TTC549 (cell line): ENCODE data around the gene FH.

Source experiments
- FAIRE-seq: peaks from 2 replicates; lab custom pipeline; 2012; peaks lifted over from hg19 to GRCh38; lab: Jason Lieb, UNC

The FH gene

DNA sequence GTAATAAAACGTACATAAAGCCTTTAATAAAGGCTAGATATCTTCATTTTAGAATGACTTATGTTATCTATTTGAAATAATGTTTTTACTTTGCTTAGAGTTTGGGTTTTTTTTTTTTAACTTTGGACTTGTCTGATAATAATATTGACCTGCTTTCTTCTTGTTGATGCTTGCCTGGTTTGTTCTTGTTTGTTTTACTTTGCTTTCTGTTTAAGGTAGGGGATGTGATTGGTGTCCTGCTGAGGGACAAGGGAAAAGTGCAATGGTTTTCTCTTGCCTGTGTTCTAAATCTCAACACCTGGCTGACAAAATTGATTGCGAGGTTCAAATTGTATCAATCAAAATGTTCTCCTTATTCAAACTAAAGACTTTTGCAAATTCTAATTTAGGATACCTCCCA is 2.2 kb upstream of the FH start:
- FAIRE-seq = no peak

DNA sequence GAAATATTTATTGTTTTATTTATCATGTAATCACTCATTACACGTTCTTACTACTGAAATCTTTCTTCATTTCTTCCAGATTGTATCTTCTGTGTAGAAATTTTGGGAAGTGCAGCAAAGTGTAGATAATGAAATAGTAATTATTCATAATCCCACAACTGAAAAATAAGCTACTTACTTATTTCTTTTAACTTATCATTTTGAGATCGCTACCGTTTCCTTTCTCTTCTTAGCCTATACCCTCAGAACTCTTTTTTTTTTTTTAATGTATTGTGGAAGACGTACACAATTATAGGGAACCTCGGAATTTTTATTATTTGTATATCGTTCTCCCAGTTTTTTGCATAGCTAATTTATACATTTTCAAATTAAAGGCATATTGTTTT is 518 bp upstream of the FH start:
- no peak for FAIRE-seq

DNA sequence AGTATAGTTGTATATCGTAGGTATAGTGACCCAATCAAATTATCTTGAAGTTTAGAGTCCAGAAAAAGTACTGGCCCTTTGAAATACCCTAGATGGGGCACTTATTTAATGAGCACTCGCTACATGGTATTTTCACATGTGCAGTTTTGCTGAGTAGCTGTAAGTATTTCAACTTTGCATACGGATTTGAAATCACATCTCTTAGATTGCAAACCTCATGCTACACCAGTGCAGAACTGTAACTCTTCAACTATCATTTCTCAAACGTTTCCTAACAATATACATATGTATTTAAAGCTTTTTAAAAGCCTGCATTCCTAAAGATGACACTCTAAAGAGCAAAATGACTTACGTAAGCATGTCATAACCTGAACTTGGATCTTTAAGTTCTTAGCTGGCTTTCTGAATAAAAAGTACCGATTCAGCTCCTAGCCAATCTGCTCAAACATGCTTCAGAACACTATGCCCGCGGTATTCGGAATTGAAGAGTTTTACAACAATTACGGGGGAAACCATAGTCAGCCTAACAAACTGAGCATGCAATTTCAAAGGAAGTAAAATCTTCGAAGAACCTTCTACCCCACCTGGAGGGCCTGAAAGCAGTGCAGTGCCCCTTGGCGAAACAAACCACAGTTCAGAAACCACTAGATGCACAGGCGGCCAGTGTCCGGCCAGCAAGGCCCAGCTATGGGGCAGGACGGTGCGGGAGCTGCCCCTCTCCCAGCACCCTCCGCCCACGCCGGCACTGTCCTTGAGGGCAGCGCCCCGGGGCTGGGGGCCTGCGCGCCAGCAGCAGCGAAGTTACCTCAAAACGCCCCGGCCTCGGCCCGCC is 863 bp downstream of the FH start:
- FAIRE-seq = no peak

DNA sequence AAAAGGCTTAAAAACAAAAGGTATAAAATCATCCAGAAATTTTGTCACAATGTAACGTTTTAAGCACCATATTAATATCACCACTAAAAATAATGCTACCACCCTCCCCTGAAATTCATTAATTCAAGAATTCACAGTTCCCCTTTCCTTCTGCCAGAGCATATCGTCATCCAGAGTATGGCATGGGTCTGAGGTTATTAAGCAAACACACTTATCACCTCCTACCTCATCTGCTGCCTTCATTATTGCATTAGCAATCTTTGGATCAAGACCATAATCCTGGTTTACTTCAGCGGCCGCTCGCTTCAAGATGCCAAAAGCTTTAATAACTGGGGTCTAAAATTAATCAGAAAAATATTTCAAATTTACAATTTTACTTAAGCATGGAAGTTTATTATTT is 6.2 kb downstream of the FH start:
- FAIRE-seq = no peak

DNA sequence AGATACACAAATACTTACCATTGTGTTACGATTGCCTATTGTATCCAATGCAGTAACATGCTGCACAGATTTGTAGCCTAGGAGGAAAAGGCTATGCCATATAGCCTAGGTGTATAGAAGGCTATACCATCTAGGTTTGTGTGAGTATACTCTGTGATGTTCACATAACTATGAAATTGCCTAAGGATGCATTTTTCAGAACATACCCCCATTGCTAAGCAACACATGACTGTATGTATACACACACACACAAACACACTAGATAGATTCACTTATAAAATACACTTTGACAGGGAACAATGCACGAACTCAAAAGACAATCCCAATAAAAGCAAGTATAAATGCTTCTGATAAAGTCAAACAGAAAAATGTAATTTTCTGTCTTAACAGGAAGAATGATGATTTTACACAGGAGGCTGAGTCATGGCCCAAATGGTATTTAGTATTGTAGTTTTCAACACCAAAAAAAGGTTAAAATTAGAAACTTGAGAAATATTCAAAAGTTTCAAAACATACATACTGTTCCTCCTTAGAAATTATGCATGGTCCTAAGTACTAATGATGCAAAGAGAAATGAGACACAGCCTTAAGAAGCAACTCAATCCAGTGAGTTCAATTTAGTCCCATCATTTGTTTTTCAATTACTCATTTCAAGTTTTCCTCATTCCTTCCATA is 12.2 kb downstream of the FH start:
- no peak for FAIRE-seq

DNA sequence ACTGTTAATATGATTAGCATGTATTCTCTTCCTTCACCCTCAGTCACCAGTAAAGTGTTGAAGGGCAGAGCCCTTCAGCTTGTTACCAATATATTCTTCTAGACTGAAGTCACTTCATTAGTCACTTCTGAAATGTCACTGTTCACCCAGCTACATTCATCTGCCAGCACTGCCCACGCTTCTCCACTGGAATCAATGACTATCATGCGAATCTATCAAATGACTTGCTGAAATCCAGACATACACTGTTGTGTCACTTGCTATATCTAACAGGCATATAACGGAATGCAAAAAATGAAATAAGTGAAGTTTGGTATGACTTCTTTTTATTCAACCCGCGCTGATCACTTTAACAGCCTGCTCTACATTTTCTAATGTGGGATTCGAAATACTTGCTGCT is 16.1 kb downstream of the FH start:
- FAIRE-seq = no peak

DNA sequence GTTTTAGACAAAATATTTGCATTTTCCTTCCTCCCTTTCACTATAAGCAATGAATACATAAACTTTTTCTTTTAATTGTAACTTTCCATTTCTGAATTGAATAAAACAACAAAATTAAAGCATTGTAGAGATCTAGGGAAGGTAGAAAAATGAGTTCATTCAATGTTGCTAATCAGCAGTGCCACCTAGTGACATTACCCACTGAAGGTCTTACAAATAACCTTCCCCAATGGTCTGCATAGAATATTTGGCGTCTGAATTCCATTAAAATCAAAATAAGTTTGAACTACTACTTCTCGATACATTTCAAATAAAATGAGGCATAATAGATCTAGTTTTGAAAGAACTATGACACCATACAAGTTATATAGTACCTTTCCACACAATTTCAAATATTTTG is 19.6 kb downstream of the FH start:
- peak; percentile 92 for FAIRE-seq

DNA sequence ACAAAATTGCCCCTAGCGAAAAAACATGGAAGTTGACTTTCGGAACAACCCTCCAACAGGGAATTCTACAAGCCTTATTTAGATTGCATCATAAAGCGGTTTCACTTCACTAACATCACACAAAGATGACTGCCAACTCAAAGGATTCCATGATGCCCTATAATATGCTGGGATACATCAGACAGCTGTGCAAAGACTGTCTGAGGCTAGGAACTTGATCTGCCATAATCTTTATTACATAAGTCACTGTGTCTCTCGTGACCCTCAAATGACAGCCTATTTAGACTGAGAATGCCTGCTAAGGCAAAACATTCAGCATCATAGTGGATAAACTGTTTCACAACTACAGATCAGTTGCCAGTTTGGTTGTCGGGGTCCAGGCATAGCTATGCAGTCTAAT is 23.8 kb downstream of the FH start:
- no peak for FAIRE-seq

DNA sequence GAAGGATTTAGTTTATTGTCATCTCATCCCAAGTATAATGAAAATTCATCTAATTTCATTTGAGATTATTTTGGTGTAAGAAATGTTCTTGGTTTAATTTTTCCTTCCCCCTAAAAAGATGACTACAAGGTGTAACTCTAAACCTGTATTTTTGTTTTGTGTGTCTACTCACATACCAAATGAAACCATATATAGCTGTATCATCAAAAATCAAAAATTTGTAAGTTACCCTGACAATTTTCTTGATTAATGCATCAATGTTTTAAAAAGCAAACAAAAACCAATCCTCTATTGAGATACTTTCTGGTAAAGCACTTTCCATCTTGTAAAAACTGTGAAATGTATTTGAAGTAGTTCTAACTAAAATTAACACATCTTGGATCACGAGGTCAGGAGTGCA is 30.8 kb downstream of the FH start:
- FAIRE-seq = peak; percentile 29

DNA sequence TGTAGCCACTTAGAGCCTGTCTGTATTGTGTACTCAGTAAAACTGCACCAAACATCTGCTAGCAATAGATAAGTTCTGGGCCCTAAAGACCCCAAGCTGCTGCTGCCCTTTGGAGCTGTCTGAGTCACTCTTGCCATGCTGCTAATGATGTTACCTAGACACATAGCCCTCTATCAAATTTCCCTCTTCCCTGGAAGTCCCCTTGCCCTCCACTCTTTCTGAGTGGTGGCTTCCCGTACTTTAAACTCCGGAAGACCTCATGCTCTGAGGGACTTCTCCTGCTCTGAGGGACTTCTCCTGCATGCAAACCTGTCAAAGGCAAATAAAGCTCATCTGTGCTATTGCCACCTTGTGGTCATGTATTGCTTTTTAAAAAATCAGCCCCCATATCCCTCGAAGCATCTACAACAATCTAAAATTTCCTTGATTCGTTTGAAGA is 34.0 kb downstream of the FH start:
- FAIRE-seq = no peak

DNA sequence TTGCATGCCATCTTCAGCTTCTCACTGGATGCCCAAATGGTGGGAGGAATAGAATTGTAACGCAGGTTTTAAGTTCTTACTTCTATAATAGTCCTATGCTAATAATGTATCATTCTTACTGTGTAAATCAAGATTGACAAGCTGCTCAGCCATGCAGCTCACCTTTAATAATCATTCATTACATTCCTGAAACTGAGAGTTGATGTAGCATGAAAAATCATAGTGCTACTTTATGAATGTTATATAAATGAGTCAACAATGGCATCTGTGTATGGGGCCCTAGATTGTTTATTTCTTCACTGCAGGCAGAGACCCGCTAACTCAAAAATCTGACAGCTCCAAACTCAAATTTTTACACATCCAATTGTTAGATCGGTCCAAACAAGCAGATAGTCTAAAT is 34.4 kb downstream of the FH start:
- FAIRE-seq = no peak

DNA sequence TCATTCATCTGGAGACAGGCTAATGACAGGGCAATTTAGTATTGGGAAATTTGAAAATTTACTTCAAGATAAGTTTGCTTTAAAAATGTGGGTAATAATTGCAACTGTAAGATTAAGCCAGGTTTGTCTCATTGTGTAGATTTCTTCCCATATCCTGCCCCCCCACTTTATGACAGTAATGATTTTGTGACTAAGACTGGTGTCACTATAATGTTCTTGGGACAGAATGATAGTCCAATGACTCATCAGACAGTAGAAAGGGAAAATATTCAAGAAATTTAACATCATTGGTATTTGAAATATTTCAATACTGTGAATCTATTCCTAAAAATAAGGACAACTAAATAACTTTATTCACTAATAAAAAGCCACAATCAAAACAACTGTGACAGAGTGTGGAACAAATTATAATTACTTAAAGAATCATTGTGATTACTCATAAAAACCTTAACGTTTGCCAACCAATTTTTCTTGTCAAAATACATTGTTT is 36.7 kb downstream of the FH start:
- no peak for FAIRE-seq

DNA sequence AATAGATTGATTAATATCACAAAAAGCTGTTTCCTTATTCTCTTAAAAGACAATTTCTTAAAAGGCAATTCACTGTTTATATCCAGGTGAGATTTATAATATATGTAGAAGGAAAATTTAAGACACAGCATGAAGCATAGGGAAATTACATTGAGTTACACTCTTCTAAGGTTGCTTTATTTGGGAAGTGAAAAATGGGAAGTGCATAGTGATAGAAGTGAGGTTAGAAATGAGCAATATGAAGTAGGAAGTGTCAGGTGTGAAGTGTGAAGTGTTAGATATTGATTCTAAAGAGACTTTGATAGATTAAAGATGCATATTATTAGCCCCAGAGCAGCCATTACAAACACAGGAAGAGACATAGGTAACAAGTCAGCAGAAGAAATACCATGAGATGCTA is 40.3 kb downstream of the FH start:
- FAIRE-seq = no peak

DNA sequence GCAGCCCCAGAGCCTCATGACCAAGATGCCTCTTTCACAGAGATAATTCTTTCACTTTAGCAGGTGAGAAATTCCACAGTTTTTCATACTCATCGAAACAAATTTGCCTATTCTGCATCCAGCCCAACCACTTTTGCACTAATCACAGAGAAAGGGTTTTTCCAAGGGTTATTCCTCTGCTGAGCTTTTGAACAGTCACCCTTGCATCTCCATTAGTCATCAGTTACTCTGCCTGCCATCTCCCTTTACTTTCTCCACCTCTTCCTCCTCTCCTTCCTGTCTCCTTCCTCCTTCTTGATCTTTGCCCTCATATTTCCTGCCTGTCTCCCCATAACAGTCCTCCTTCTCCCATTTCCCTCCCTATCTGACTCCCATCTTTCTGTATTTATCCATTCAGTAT is 43.9 kb downstream of the FH start:
- FAIRE-seq = no peak

DNA sequence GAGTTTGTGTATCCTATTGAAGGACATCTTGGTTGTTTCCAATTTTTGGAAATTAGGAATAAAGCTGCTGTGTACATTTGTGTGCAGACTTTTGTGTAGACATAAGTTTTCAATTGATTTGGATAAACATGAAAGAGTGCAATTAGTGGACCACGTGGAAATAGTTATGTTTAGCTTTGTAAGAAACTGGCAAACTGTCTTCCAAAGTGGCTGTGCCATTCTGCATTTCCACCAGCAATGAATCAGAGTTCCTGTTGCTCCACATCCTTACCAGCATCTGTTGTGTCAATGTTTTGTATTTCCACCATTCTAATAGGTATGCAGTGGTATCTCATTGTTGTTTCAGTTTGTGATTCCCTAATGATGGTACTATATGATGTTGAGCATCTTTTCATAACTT is 46.5 kb downstream of the FH start:
- no peak for FAIRE-seq

DNA sequence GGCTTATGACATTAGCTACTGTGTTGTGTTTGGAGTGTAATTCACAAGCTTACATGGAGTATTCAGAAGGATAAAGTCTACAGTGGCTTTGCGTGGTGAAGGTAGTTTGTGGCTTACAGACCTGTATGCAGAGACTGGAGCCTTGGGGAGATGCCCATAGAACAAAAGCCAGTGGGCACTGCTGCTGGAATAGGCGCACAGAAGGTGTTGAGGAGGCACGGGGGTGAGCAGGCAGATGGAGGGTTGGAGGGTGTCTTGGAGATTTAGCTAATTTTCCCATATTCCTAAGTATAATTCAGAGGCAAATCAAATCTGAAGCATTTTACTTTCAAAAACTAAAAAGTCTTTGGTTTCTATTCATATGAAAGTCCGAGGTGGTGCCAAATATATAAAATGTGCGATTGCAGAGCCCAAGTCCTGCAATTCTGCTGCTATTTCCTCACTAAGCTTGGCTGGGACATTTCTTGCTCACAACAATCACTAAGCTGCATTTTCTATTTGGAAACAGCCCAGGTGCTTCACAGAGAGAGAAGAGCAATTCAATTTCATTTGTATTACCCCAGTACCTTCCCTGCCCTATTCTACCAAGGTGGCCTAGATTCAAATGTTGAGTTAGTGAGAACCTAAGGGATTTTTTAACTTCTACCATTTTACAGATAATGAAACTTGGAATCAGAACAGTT is 48.5 kb downstream of the FH start:
- FAIRE-seq = no peak

DNA sequence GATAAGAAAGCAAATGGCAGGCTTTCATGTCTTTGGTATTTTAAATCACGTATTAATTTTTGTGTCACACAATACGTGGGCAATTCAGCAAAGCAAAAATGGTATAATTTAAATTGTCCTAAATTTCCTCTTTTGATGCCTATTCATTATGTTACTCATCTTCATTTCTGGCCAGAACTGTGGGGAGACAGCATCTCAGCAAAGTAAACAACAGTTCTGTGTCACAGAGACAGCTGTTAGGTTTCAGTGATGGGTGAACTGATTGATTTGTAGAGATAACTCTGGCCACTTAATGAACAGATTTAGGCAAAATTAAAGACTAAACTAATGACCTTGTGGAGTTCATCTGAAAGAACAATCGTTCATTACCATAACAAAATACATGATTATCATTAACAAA is 49.2 kb downstream of the FH start:
- no peak for FAIRE-seq

DNA sequence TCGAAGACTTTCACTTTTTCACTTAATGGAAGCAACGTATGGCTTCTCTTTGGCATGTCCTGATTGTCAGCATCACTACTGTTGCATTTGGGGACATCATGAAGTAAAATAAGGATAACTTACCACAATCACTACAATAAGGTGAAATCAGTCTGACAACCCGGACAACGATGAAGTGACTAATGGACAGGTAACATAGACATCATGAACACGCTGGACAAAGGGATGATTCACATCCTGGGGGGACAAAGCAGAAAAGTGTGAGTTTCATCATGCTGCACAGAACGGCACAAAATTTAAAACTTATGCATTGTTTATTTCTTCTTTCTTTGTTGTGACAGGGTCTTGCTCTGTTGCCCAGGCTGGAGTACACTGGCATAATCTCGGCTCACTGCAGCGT is 53.9 kb downstream of the FH start:
- FAIRE-seq = no peak

DNA sequence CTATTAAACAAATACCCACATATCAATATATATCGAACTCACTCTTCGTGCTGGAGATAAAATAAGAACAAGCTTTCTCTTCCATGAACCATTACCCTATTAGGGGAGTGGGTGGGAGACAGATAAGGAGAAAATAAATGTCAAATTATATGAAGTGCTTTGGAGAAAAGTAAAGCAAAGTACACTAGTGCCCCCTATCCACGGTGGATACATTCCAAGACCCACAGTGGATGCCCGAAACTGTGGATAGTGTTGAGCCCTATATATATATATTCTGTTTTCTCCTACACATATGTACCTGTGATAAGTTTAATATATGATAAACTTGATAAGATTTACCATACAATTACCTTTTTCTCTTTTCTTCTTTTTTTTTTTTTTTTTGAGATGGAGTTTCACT is 54.6 kb downstream of the FH start:
- FAIRE-seq = no peak

DNA sequence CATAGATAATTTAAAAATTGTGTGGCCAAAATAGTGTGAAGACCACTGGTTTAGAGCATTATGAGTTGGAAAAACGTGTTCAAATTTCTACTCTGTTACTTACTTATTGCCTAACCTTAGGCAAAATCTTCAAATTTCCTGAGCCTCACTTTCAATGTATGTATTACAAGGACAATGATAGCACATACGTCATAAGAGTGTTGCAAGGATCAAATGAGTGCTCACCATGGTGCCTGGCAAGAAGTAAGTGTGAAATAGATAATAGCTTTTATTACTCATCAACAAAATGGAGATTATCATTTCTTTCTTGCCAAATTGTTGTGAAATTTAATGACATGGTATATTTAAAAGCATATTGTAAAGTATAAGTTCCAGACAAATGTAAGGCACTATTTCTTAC is 57.2 kb downstream of the FH start:
- FAIRE-seq = no peak

DNA sequence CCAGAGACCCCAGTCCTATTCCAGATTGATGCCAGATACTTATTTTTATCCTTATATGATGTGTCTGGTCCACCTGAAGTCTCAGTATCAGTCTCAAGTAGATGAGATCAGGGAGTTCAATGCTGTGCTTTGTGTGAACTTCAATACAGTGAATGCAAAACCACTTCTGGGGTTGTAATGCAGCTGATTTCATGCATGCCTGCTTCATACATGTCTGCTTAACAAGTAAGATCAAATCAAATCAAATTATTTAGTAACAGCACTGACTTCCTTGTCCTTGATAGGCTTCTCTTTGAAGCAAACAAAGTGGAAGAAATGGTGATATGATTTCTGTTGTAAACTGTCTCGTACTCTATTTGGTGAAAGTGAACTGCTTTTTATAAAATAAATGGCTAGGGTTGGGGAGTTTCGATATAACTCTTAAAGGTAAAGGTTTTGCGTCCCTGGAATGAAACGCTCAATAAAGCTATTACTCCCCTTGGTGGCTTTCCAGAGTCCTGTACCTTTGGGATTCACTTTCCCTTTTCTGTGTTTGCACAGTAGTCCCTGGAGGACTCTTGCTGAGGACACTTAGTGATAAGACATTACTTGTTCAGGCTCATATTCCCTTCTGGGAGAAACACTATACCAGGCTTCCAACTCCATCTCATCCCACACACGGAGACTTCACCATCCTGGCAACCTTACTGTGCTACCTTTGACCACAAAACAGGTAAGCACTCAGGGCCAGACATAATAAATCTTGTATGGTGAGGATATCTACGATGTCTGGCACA is 59.3 kb downstream of the FH start:
- no peak for FAIRE-seq

DNA sequence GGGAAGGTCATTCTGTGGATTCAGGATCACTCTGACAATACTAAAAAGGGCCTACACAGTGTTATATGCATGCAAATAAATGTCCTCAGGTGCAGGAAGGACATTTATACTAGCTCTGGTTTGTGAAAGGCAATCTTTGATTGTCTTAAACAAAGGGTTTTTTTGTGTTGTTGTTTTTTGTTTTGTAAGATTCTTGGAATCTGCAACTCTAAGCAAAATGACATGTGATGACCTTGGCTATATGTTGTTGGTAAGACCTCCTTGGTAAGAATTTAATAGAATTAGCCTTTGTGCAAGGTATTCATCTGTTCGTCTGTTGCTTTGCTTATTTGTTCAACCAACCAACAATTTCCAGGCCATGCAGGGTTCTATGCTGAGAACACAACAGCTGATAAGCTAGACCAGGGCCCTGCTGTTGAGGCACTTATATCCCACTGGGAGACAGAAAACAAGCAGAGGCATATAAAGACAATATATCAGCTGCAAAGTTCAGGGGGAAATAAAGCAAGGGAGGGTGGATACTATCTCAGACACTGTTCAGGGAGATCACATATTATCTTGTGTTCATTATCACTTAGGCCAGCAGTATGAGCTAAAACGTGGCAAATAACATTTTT is 60.3 kb downstream of the FH start:
- FAIRE-seq = no peak
